K562 (cell line): ENCODE data around the gene DPP8. TPM values are rescaled to one million over a fixed set of nuclear protein-coding genes. Genes with fewer than 3 reads are reported as not detected.

Experiments used
- ATAC-seq: fragments of 200-7000 bp; cut with Tn5 transposase; 3 replicates; pipeline ENCODE4 v1.9.1; 2020; ENCODE audit warnings: moderate library complexity
- BruUV-seq: library from RNA; stranded (reverse); fragments of 400-500 nt; replicated peaks from 2 replicates; lab custom pipeline; 2021; lab: Mats Ljungman, UMichigan
- CTCF ChIA-PET: fragments of 300-600 bp; formaldehyde crosslinking; extraction: SDS; loops from one replicate; lab custom pipeline; 2021; ENCODE audit warnings: low intra/inter-chr PET ratio; lab: Yijun Ruan, JAX
- POLR2A ChIA-PET: fragments of 300-600, 350-650 bp; sonication (Branson Sonifier 250); formaldehyde crosslinking; extraction: SDS; loops from one replicate; lab custom pipeline; 2021; ENCODE audit warnings: antibody characterized with exemption, inconsistent platforms; lab: Yijun Ruan, JAX
- DNase-seq, 4 experiments: peaks; one replicate each; pipeline versions ENCODE4 v3.0.0 to v3.0.0-alpha.2; 2011 to 2018; ENCODE audit warnings: low spot score in 3 of 4, mixed read lengths in 3 of 4; ENCODE audit errors: extremely low read depth in 1 of 4
- FAIRE-seq: peaks from 2 replicates; lab custom pipeline; 2011; peaks lifted over from hg19 to GRCh38; lab: Jason Lieb, UNC
- H2AFZ ChIP-seq: 2 replicates; pipeline ENCODE4 v1.6.0; 2011; ENCODE audit warnings: low read depth, low read length, control low read depth, inconsistent platforms
- H3K27ac ChIP-seq: fragments of 200-600 bp; 3 replicates; pipeline ENCODE4 v1.8.0; 2011; ENCODE audit warnings: low read depth, mild to moderate bottlenecking, control low read depth, inconsistent platforms, low read length, moderate library complexity, mixed read lengths; ENCODE audit errors: extremely low read depth
- H3K27me3 ChIP-seq, 2 experiments: fragments of 300-600 bp in 1 of 2; 2 replicates in 1 of 2; 3 replicates in 1 of 2; pipeline versions ENCODE4 v1.6.0 to v1.8.0; 2011; ENCODE audit warnings: inconsistent platforms in 2 of 2, low read length in 2 of 2, mild to moderate bottlenecking in 1 of 2, mixed read lengths in 1 of 2, moderate library complexity in 1 of 2; ENCODE audit not compliant: control insufficient read depth in 2 of 2, insufficient read depth in 2 of 2
- H3K36me3 ChIP-seq: fragments of 300-600 bp; 3 replicates; pipeline ENCODE4 v1.8.0; 2011; ENCODE audit warnings: mild to moderate bottlenecking, low read length, inconsistent platforms; ENCODE audit not compliant: control insufficient read depth, insufficient read depth
- H3K4me1 ChIP-seq, 2 experiments: fragments of 200-600 bp in 1 of 2; replicated peaks in 1 of 2; 2 replicates in 1 of 2; 3 replicates in 1 of 2; pipeline versions ENCODE4 v1.5.1 to v1.8.0; 2011; ENCODE audit warnings: inconsistent platforms in 2 of 2, low read length in 2 of 2, mild to moderate bottlenecking in 1 of 2, mixed read lengths in 1 of 2, moderate library complexity in 1 of 2; ENCODE audit not compliant: control insufficient read depth in 2 of 2, insufficient read depth in 2 of 2
- H3K4me2 ChIP-seq: 2 replicates; pipeline ENCODE4 v1.6.1; 2011; ENCODE audit warnings: low read length, control low read depth, inconsistent platforms, mixed read lengths; ENCODE audit not compliant: insufficient read depth
- H3K4me3 ChIP-seq: fragments of 200-600 bp; sonication (generic), shearing (Covaris generic); 2 replicates; pipeline ENCODE4 v1.5.1; 2016; ENCODE audit warnings: control low read depth, inconsistent platforms
- H3K79me2 ChIP-seq: fragments of 200-600 bp; 3 replicates; pipeline ENCODE4 v1.8.0; 2011; ENCODE audit warnings: low read length, inconsistent platforms; ENCODE audit not compliant: control insufficient read depth, insufficient read depth
- H3K9ac ChIP-seq, 2 experiments: 2 replicates each; pipeline versions ENCODE4 v1.6.0 to v1.6.1; 2011; ENCODE audit warnings: low read depth in 2 of 2, low read length in 2 of 2, control low read depth in 1 of 2, inconsistent platforms in 1 of 2, mild to moderate bottlenecking in 1 of 2, mixed read lengths in 1 of 2; ENCODE audit not compliant: insufficient read depth in 1 of 2
- H3K9me1 ChIP-seq: one replicate; pipeline ENCODE4 v1.6.0; 2011; ENCODE audit warnings: inconsistent platforms, mild to moderate bottlenecking, low read length, moderate library complexity; ENCODE audit not compliant: control insufficient read depth, insufficient read depth
- H3K9me3 ChIP-seq: replicated peaks from 2 replicates; pipeline ENCODE4 v1.5.1; 2011; ENCODE audit warnings: low read depth, low read length, inconsistent platforms; ENCODE audit not compliant: control insufficient read depth, insufficient read depth
- H4K20me1 ChIP-seq: replicated peaks from 2 replicates; pipeline ENCODE4 v1.6.1; 2011; ENCODE audit warnings: low read length, inconsistent platforms, mixed read lengths; ENCODE audit not compliant: control insufficient read depth, insufficient read depth
- ARNT ChIP-seq, 2 experiments: fragments of 450-650 bp; IDR thresholded peaks; 2 replicates each; pipeline ENCODE4 v1.6.1; 2016; ENCODE audit warnings: mild to moderate bottlenecking in 1 of 2
- GATA2 ChIP-seq: sonication (generic); formaldehyde crosslinking; IDR thresholded peaks from 2 replicates; pipeline ENCODE4 v1.4.0; 2020; ENCODE audit warnings: mild to moderate bottlenecking, missing genetic modification reagents
- JUND ChIP-seq, 2 experiments: IDR thresholded peaks; 2 replicates in 1 of 2; 3 replicates in 1 of 2; pipeline ENCODE4 v1.6.1; 2011; ENCODE audit warnings: borderline replicate concordance in 2 of 2, low read depth in 2 of 2, low read length in 2 of 2, improper control_type of control experiment in 1 of 2, missing biosample characterization in 1 of 2, missing genetic modification characterization in 1 of 2, missing genetic modification reagents in 1 of 2
- MAZ ChIP-seq, 2 experiments: fragments of 450-650 bp in 1 of 2; sonication (generic) in 1 of 2; formaldehyde crosslinking; IDR thresholded peaks in 1 of 2; conservative IDR thresholded peaks in 1 of 2; 2 replicates each; pipeline versions ENCODE4 v1.4.0 to v1.5.0; 2020; ENCODE audit warnings: mild to moderate bottlenecking in 1 of 2, missing genetic modification reagents in 1 of 2
- RCOR1 ChIP-seq, 2 experiments: IDR thresholded peaks; 2 replicates each; pipeline ENCODE4 v1.6.1; 2012; ENCODE audit warnings: low read depth in 2 of 2, low read length in 2 of 2, borderline replicate concordance in 1 of 2, improper control_type of control experiment in 1 of 2
- ZC3H11A ChIP-seq: IDR thresholded peaks from 2 replicates; pipeline ENCODE4 v1.6.1; 2012; ENCODE audit warnings: low read depth, low read length, improper control_type of control experiment
- ZHX1 ChIP-seq: fragments of 150-350 bp; conservative IDR thresholded peaks from 2 replicates; pipeline ENCODE4 v1.6.1; 2014; ENCODE audit warnings: low read length
- ZNF274 ChIP-seq: IDR thresholded peaks from 2 replicates; pipeline ENCODE4 v1.6.1; 2011; ENCODE audit warnings: low read depth, mild to moderate bottlenecking, low read length, moderate library complexity, borderline replicate concordance
- ZNF639 ChIP-seq, 2 experiments: fragments of 200-800 bp in 1 of 2; sonication (Bioruptor generic) in 1 of 2; sonication (generic) in 1 of 2; formaldehyde crosslinking in 1 of 2; IDR thresholded peaks in 1 of 2; conservative IDR thresholded peaks in 1 of 2; 2 replicates each; pipeline versions ENCODE4 v1.5.0 to v1.6.1; 2016 to 2020; ENCODE audit warnings: missing compliant biosample characterization in 1 of 2, missing genetic modification characterization in 1 of 2, missing genetic modification reagents in 1 of 2
- WGBS: fragments of 100-300 bp; shearing (Covaris generic); methylation state at CpG from one replicate; pipeline ENCODE4 v1.1.6; 2016; ENCODE audit warnings: low coverage, mixed read lengths; ENCODE audit not compliant: insufficient coverage; ENCODE audit errors: missing lambda C conversion rate; 5-methylcytosine and 5-hydroxymethylcytosine counted together
- in situ Hi-C: fragments of 300-500 bp; cut with MboI; formaldehyde crosslinking; loops from 4 replicates; pipeline ENCODE4 v1.15.0; 2018; ENCODE audit warnings: inconsistent platforms, mixed read lengths
- intact Hi-C: fragments of 100-400 bp; cut with micrococcal nuclease; formaldehyde crosslinking; loops from 2 replicates; pipeline ENCODE4 v1.14.2; 2022
- polyA plus RNA-seq, 8 experiments: library from polyadenylated mRNA; depleted of rRNA in 4 of 8; stranded (reverse) in 5 of 8; unstranded in 3 of 8; fragments of >200 nt; fragmentation: Nextera tagmentation in 2 of 8; fragmentation: Illumina TruSeq in 1 of 8; extraction: Ambion mirVana in 2 of 8; extraction: Trizol in 1 of 8; gene quantifications; 2 replicates each; pipeline versions ENCODE4 v1.2.1 to v1.2.3, GENCODE V29; 2011 to 2014; ENCODE audit warnings: inconsistent platforms in 1 of 8, missing spikeins in 1 of 8
- total RNA-seq, 7 experiments: library from RNA; depleted of rRNA in 6 of 7; stranded (reverse); fragments of >200 nt in 6 of 7; fragmentation: Illumina TruSeq in 2 of 7; extraction: Trizol in 2 of 7; gene quantifications; 2 replicates each; pipeline versions ENCODE4 v1.2.1 to v1.2.3, GENCODE V29; 2011 to 2021; ENCODE audit warnings: low replicate concordance in 1 of 7
- TF ChIP-seq, protein P1 (sequence below), 2 experiments: fragments of 450-650 bp in 1 of 2; sonication (generic) in 1 of 2; formaldehyde crosslinking in 1 of 2; IDR thresholded peaks in 1 of 2; conservative IDR thresholded peaks in 1 of 2; 2 replicates each; pipeline versions ENCODE4 v1.6.1 to v1.8.1; 2016 to 2023; ENCODE audit warnings: mild to moderate bottlenecking in 2 of 2, moderate library complexity in 2 of 2, inconsistent platforms in 1 of 2, missing genetic modification reagents in 1 of 2
- TF ChIP-seq, protein P2 (sequence below): fragments of 250-450 bp; sonication (Bioruptor Pico); IDR thresholded peaks from 2 replicates; pipeline ENCODE4 v1.4.0; 2020

Gene DPP8
- total and polyA plus RNA-seq, 9 of the 15 experiments (the other 6 are each of a cell fraction or from before 2014, with no cell fraction given), result 5.5 to 36.7 (median 20.7) TPM

DNA sequence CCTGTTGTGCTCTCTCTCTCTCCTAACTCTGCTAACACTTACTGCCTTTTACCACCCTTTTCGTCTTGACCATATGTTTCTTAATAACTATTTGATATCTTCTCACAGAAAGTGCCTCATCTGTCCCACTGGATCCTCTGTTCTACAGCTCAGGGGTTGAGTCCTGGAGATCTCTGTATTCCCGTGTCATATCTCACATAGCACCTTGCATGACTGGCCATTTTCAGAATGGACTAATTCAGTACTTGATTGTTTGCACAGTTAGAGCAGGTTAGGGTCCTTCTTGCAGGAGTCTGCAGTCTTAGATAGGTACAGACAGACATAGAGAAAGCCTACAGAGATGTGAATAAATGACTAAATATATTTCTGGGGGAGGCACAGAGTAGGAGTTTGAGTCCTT lies 33.7 kb upstream of the DPP8 start (continued):
- TF ChIP-seq ARNT (IDR thresholded peaks at IDR 0.05) (peak in 1 of 2 experiments; percentile 44; a peak in 1 of 4 replicates), RCOR1 (IDR thresholded peaks at IDR 0.05; ENCODE audit: borderline replicate concordance in 1 of 2, low read depth in 2 of 2, low read length in 2 of 2) (peak in 1 of 2 experiments; percentile 12; a peak in 1 of 4 replicates), GATA2 (peak; percentile 71; the same call in 1 of the 2 replicates), ZNF274 (no peak), JUND (IDR thresholded peaks at IDR 0.05; ENCODE audit: borderline replicate concordance, low read depth, low read length) (peak; percentile 42; the same call in 1 of the 2 replicates), JUND (tag; IDR thresholded peaks at IDR 0.05; ENCODE audit: borderline replicate concordance, low read depth, low read length) (no peak; the same call in 2 of the 3 replicates)
- TF ChIP-seq, protein P1, sequence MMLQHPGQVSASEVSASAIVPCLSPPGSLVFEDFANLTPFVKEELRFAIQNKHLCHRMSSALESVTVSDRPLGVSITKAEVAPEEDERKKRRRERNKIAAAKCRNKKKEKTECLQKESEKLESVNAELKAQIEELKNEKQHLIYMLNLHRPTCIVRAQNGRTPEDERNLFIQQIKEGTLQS (IDR thresholded peaks at IDR 0.05), result no peak
- TF ChIP-seq, protein P1 (CRISPR knock-in tag; conservative IDR thresholded peaks at IDR 0.05), result 0 out of 2 replicates have a peak, but pooled peaks have one; percentile 34

GRCh38 chr15:65550681-65551098 lies 33.2 kb upstream of the DPP8 start:
- ATAC-seq (peak; percentile 74), FAIRE-seq (no peak), DNase-seq (peak in 2 of 4 experiments; percentile 29 to 38)
- Histone ChIP-seq H4K20me1 (peaks cover 17% of the 10 kb centered on the region), H3K27me3 (no peaks in the 10 kb centered on the region), H3K27ac (peak overlapping the region; percentile 58), H3K9me3 (no peaks in the 10 kb centered on the region), H3K4me3 (no peak overlapping the region), H3K4me1 (peaks cover 4 to 25% of the 10 kb centered on the region in 2 experiments; a peak in 3 of 5 replicates), H3K4me2 (peak overlapping the region; percentile 75), H2AFZ (no peak overlapping the region), H3K36me3 (peaks cover 30% of the 10 kb centered on the region), H3K9me1 (no peaks in the 10 kb centered on the region), H3K9ac (peak overlapping the region in 1 of 2 experiments; percentile 2; a peak in 1 of 4 replicates), H3K79me2 (peaks cover 75% of the 10 kb centered on the region)
- intact Hi-C loops, result loop anchor here (2.0 kb wide), 1 partner anchor 38 kb away; no protein-coding TSS in a partner anchor
- no TSS peak for BruUV-seq
- POLR2A ChIA-PET, result interaction anchor here (0.6 to 1.0 kb wide), 3 partner anchors 20 to 171 kb away, joined by 3 read pairs; partner anchors contain the start of gene HACD3
- CTCF ChIA-PET, result no interaction called here
- in situ Hi-C loops, result no loop called here
- 4% methylated on average over 3 of the region's 3 CpGs for WGBS
- TF ChIP-seq MAZ (CRISPR knock-in tag; conservative IDR thresholded peaks at IDR 0.05 in 1 of 2, IDR thresholded peaks at IDR 0.05 in 1 of 2) (peak in 1 of 2 experiments; percentile 24; a peak in 1 of 4 replicates), ZC3H11A (no peak), ZHX1 (no peak), ZNF639 (CRISPR knock-in tag; conservative IDR thresholded peaks at IDR 0.05 in 1 of 2, IDR thresholded peaks at IDR 0.05 in 1 of 2) (no peak)
- TF ChIP-seq, protein P2, sequence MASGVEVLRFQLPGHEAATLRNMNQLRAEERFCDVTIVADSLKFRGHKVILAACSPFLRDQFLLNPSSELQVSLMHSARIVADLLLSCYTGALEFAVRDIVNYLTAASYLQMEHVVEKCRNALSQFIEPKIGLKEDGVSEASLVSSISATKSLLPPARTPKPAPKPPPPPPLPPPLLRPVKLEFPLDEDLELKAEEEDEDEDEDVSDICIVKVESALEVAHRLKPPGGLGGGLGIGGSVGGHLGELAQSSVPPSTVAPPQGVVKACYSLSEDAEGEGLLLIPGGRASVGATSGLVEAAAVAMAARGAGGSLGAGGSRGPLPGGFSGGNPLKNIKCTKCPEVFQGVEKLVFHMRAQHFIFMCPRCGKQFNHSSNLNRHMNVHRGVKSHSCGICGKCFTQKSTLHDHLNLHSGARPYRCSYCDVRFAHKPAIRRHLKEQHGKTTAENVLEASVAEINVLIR (CRISPR knock-in tag), result no peak
